Measurements from ENCODE around the gene TXNDC17.
A peak's percentile ranks its signal among the peaks of the same experiment; 100 is the strongest.

TXNDC17 gene

GRCh38 chr17:6666077-6666521, 25.2 kb downstream of the TXNDC17 start:
- peak; percentile 96 for TF ChIP-seq CTCF (IDR thresholded peaks at IDR 0.05)
- TF ChIP-seq ZFX (IDR thresholded peaks at IDR 0.05; ENCODE audit: borderline replicate concordance), result no peak

GRCh38 chr17:6666557-6666956, 25.7 kb downstream of the TXNDC17 start:
- TF ChIP-seq CTCF (IDR thresholded peaks at IDR 0.05) (no peak), ZFX (IDR thresholded peaks at IDR 0.05; ENCODE audit: borderline replicate concordance) (no peak)
- no peak overlapping the region for H3K27ac ChIP-seq

More at GRCh38 chr17:6666077-6666521, 25.2 kb downstream of the TXNDC17 start:
- no peak overlapping the region for H3K27ac ChIP-seq

GRCh38 chr17:6667516-6667915, 26.7 kb downstream of the TXNDC17 start:
- H3K27ac ChIP-seq, result no peak overlapping the region
- TF ChIP-seq ZFX (IDR thresholded peaks at IDR 0.05; ENCODE audit: borderline replicate concordance) (no peak), CTCF (IDR thresholded peaks at IDR 0.05) (no peak)

- no peak overlapping the region for H3K27ac ChIP-seq
These were observed 27.4 kb downstream of the TXNDC17 start for GRCh38 chr17:6668219-6668618.

GRCh38 chr17:6668727-6669425, 28.0 kb downstream of the TXNDC17 start:
- no peak overlapping the region for H3K27ac ChIP-seq
- no peak for TF ChIP-seq ZFX (IDR thresholded peaks at IDR 0.05; ENCODE audit: borderline replicate concordance)
- TF ChIP-seq CTCF (IDR thresholded peaks at IDR 0.05), result no peak

More at GRCh38 chr17:6668219-6668618, 27.4 kb downstream of the TXNDC17 start:
- TF ChIP-seq ZFX (IDR thresholded peaks at IDR 0.05; ENCODE audit: borderline replicate concordance) (no peak), CTCF (IDR thresholded peaks at IDR 0.05) (no peak)

GRCh38 chr17:6669479-6670212, 28.8 kb downstream of the TXNDC17 start:
- no peak for TF ChIP-seq CTCF (IDR thresholded peaks at IDR 0.05)
- no peak for TF ChIP-seq ZFX (IDR thresholded peaks at IDR 0.05; ENCODE audit: borderline replicate concordance)
- H3K27ac ChIP-seq, result no peak overlapping the region

- no peak overlapping the region for H3K27ac ChIP-seq
- TF ChIP-seq CTCF (IDR thresholded peaks at IDR 0.05) (no peak), ZFX (IDR thresholded peaks at IDR 0.05; ENCODE audit: borderline replicate concordance) (no peak)
These were observed 29.7 kb downstream of the TXNDC17 start for GRCh38 chr17:6670571-6670970.
